Esophagus (tissue), 2 donors: ENCODE measurements around the gene NDRG3. TPM values are rescaled to one million over a fixed set of nuclear protein-coding genes. Genes with fewer than 3 reads are reported as not detected.
A peak's percentile ranks its signal among the peaks of the same experiment; 100 is the strongest.
"Not testable (repeated sequence)": the region's sequence is repeated elsewhere in the genome, so short reads cannot be mapped to it uniquely, and the experiment has no call there.

Experiments used
- H3K27ac ChIP-seq, 2 donors: one replicate each; pipeline ENCODE4 v1.5.1; 2013; ENCODE audit warnings: low read depth in 2 of 2, mild to moderate bottlenecking in 2 of 2, inconsistent platforms in 1 of 2, low read length in 1 of 2, moderate library complexity in 1 of 2
- H3K27me3 ChIP-seq, 2 donors: one replicate each; pipeline ENCODE4 v1.6.1; 2013; ENCODE audit warnings: low read length in 2 of 2, control low read depth in 1 of 2, mild to moderate bottlenecking in 1 of 2; ENCODE audit not compliant: insufficient read depth in 2 of 2, control insufficient read depth in 1 of 2
- H3K36me3 ChIP-seq, 2 donors: one replicate each; pipeline ENCODE4 v1.6.1; 2013; ENCODE audit warnings: low read length in 1 of 2; ENCODE audit not compliant: control insufficient read depth in 2 of 2, insufficient read depth in 2 of 2
- H3K4me1 ChIP-seq, 2 donors: one replicate each; pipeline ENCODE4 v1.6.1; 2013; ENCODE audit warnings: low read length in 1 of 2; ENCODE audit not compliant: control insufficient read depth in 2 of 2, insufficient read depth in 2 of 2
- H3K4me3 ChIP-seq, 2 donors: one replicate each; pipeline ENCODE4 v1.5.1; 2013; ENCODE audit warnings: low read length in 2 of 2, mild to moderate bottlenecking in 2 of 2, low read depth in 1 of 2, moderate library complexity in 1 of 2
- H3K9me3 ChIP-seq, 2 donors: one replicate each; pipeline ENCODE4 v1.6.1; 2013; ENCODE audit warnings: mild to moderate bottlenecking in 2 of 2, low read depth in 1 of 2, low read length in 1 of 2, moderate library complexity in 1 of 2; ENCODE audit not compliant: control insufficient read depth in 2 of 2, insufficient read depth in 1 of 2
- WGBS, 2 donors: extraction: QIAGEN DNeasy Blood & Tissue Kit; methylation state at CpG; one replicate each; pipeline ENCODE4 v1.1.7; 2013; 5-methylcytosine and 5-hydroxymethylcytosine counted together
- polyA plus RNA-seq, 2 donors: library from polyadenylated mRNA; stranded (reverse); fragments of 200-250 nt; gene quantifications; one replicate each; pipeline ENCODE4 v1.2.3, GENCODE V29; 2013
- donor health status: healthy with polysubstance abuse.
- donor health status: Bipolar disorder and iron deficiency.

Gene NDRG3
- polyA plus RNA-seq, 2 donors = 14.6 TPM

DNA sequence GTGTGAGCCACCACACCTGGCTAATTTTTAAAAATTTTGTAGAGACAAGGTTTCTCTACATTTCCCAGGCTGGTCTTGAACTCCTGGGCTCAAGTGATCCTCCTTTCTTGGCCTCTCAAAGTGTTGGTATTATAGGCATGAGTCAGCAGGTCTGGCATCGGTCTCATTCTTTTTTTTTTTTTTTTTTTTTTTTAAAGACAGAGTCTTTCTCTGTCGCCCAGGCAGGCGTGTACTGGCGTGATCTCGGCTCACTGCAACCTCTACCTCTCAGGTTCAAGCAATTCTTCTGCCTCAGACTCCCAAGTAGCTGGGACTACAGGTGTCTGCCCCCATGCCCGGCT, 137.5 kb downstream of the NDRG3 start:
- not testable (repeated sequence) for H3K27me3 ChIP-seq, H3K4me3 ChIP-seq, H3K9me3 ChIP-seq, H3K4me1 ChIP-seq
- Histone ChIP-seq H3K36me3 (peaks cover 8 to 19% of the 10 kb centered on the region in 2 donors), H3K27ac (peak overlapping the region; percentile 87 to 97)
- WGBS, 2 donors = 59 to 69% methylated on average over 6 of the region's 6 CpGs

DNA sequence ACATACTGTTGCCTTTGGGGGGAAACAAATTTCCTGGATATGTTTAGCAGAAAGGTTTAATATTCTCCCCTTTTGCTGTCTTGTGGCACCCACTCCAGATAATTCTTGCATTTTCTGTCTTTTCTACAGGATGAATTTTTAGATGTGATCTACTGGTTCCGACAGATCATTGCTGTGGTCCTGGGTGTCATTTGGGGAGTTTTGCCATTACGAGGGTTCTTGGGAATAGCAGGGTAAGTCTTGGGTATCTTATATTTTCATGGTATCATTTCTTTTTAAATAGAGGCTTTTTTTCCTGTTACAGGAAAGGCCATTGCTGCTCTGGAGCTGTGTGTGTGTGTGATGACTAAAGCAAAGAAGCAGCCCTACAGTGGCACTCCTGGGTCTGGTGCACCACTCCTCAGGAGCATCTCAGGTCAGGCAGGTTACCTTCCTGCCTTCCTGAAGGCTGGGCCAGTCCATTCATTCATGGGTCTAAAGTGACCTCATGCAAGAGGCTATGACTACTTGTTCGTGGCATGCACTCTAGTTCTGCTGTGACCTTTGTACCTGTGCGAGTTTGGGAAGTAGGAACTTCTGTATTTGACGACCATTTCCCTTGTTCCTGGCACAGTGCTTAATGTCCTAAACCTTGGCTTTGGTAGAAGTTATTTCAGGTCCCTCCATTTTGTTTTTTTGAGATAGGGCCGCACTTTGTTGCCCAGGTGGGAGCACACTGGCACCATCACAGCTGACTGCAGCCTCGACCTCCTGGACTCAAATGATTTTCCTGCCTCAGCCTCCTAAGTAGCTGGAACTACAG, 138.1 kb downstream of the NDRG3 start:
- Histone ChIP-seq H3K4me3 (peak overlapping the region; percentile 25 to 87), H3K9me3 (no peaks in the 10 kb centered on the region), H3K27me3 (no peaks in the 10 kb centered on the region), H3K4me1 (peaks cover 0 to 9% of the 10 kb centered on the region in 2 donors), H3K36me3 (peaks cover 4 to 19% of the 10 kb centered on the region in 2 donors), H3K27ac (peak overlapping the region; percentile 87 to 97)
- 75 to 77% methylated on average over 7 of the region's 7 CpGs for WGBS, 2 donors

DNA sequence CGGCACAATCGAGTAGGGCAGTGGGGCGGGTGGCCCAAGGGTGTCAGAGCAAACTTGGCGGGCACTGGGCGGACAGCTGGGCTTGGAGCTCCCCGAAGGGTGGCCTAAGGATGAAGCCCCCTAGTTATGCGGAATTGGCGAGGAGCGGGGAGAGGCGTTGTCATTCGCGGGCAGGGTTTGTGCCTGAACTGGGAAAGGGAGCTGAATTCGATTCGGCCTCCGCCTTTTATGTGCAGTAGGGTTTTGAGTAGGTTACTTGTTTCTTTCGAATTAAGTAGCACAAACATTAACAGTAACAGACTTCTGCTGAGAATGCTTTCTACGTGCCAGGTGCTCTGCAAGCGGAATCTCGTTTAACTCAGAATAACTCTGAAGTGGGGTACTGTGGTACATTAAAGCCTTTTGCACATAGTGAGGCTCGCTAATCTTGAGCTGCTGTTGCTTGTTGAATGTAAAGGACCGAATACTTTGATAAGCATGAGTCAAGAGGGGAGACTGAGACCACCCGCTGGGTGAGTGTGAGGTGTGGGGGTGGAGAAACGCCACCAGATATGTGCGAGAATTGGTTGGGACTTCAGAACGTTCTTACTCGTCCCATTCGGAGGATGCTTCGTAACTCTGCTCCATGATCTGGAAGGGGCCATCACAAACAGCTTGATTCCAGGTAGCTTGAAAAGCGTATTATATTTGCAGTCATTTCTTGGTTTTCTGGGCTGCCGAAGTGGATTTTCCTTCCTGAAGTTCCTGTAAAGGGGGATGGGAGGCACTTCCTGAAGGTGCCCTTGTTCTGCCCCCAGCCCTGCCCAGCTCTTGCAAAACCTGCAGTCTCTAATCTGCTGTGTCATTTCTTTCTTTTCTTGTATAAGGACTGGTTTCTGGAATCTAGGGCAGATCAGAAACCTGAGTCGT, 139.5 kb downstream of the NDRG3 start:
- 2% methylated on average over 31 of the region's 31 CpGs for WGBS, 2 donors
- Histone ChIP-seq H3K9me3 (no peaks in the 10 kb centered on the region), H3K4me1 (peaks cover 0 to 9% of the 10 kb centered on the region in 2 donors), H3K27me3 (no peaks in the 10 kb centered on the region), H3K36me3 (peaks cover 0 to 15% of the 10 kb centered on the region in 2 donors), H3K4me3 (peak overlapping the region; percentile 87 to 97), H3K27ac (peak overlapping the region; percentile 97)

DNA sequence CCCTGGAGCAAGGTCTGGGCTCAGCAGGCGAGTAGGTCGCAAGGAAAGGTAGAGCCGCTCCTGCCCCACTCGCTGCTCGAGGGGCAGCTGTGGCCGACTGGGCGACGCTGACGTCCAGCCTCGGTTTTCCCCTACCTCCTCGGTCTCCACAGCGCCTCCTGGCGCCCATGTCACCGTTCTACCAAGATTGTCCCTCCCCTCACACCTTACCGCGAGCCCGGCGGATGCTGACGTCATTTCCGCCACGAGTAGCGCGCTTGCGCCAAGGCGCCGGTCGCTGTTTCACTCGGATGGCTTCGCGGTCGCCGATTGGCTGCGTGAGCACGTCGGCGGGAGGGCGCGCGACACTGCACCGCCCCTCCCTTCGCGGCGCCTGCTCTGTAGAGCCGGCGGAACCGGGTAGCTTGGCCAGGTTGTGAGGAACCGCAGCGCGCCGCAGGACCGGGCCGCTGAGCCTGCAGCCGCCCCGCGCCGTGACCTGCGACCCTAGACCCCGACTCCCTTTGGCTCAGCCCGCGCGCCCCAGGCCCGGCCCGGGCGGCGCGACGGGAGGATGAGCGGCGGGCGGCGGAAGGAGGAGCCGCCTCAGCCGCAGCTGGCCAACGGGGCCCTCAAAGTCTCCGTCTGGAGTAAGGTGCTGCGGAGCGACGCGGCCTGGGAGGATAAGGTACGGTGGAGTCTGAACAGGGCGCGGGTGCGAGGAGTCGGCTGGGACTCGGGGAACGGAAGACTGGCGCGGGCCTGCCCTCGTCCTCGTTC, 140.3 kb downstream of the NDRG3 start, which contains the start of gene RAB5IF:
Gene RAB5IF (plus strand): TSS at position 381 of the 759 bp plus-strand sequence. CDS start 173 bp downstream, at position 554.
- Histone ChIP-seq H3K4me1 (peaks cover 0 to 9% of the 10 kb centered on the region in 2 donors), H3K27me3 (no peaks in the 10 kb centered on the region), H3K27ac (peak within 1 kb of the TSS; percentile 97), H3K9me3 (no peaks in the 10 kb centered on the region), H3K4me3 (peak within 1 kb of the TSS; percentile 87 to 97), H3K36me3 (peaks cover 0 to 13% of the 10 kb centered on the region in 2 donors)
- WGBS, 2 donors = 0% methylated on average over 81 to 90 of the region's 90 CpGs

DNA sequence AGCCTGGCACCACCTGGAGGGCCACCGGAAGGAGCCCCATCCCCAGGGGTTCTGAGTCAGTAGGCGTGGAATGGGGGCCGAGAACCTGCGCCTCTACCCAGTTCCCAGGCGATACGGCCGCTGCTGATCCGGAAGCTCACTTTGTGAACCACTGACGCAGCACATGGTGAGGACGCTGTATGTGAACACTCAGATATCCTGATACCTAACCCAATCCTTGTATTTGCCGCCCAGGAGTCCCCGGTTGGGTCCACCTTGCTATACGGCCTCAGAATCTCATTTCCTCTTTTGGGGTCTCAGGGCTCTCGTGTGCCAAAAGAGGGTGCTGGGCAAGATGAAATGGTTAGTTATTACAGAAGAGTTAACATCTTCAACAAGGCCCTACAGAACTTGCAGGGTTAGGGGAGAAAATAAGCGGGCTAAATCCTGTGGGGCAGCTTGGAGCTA, 140.9 kb downstream of the NDRG3 start:
- H3K27me3 ChIP-seq = no peaks in the 10 kb centered on the region
- no peaks in the 10 kb centered on the region for H3K9me3 ChIP-seq
- H3K36me3 ChIP-seq = peaks cover 0 to 13% of the 10 kb centered on the region in 2 donors
- 50 to 53% methylated on average over 15 of the region's 15 CpGs for WGBS, 2 donors
- H3K4me1 ChIP-seq = peaks cover 0 to 9% of the 10 kb centered on the region in 2 donors
- H3K4me3 ChIP-seq = peak overlapping the region in 1 of 2 donors; percentile 22
- H3K27ac ChIP-seq = peak overlapping the region; percentile 90 to 91

Other genes starting within 250 kb of the NDRG3 start
- gene MYL9, start 204.6 kb downstream of the NDRG3 start, polyA plus RNA-seq = 100 to 1,000 TPM; 242 to 320 TPM
- gene TGIF2, start 172.5 kb downstream of the NDRG3 start, polyA plus RNA-seq = 1 to 10 TPM; 1.4 to 3.6 TPM
- 100 to 1,000 TPM; 262 to 270 TPM for gene RAB5IF, start 140.3 kb downstream of the NDRG3 start, polyA plus RNA-seq
- gene SLA2, start 99.9 kb downstream of the NDRG3 start, polyA plus RNA-seq = under 1 TPM; 0.55 to 0.57 TPM
- gene DSN1, start 27.7 kb upstream of the NDRG3 start, polyA plus RNA-seq = 1 to 10 TPM; 7.6 to 9.4 TPM
- gene TLDC2, start 130.0 kb upstream of the NDRG3 start, polyA plus RNA-seq = under 1 TPM; 0.16 to 0.29 TPM
- 10 to 100 TPM; 25.2 to 29.2 TPM for gene SAMHD1, start 205.6 kb upstream of the NDRG3 start, polyA plus RNA-seq